Esophagus muscularis mucosa (tissue), 4 donors: ENCODE data around the gene SLC6A3.

ENCODE experiments used
- CTCF ChIP-seq, 3 experiments: fragments of 200-600 bp in 2 of 3; fragments of 450-650 bp in 1 of 3; sonication (generic) in 2 of 3; IDR thresholded peaks; one replicate each; pipeline ENCODE4 v1.5.1; 2017 to 2019; ENCODE audit warnings: antibody characterized with exemption in 3 of 3, mild to moderate bottlenecking in 2 of 3, moderate library complexity in 1 of 3
- EP300 ChIP-seq: sonication (generic); formaldehyde crosslinking; IDR thresholded peaks from one replicate; pipeline ENCODE4 v1.6.1; 2017; ENCODE audit warnings: antibody characterized with exemption
- POLR2A ChIP-seq: fragments of 450-650 bp; IDR thresholded peaks from one replicate; pipeline ENCODE4 v1.6.1; 2017; ENCODE audit warnings: antibody characterized with exemption, moderate library complexity, mild to moderate bottlenecking, low read depth
- POLR2AphosphoS5 ChIP-seq, 2 donors: sonication (generic); formaldehyde crosslinking; IDR thresholded peaks; one replicate each; pipeline ENCODE4 v1.6.1; 2017; ENCODE audit warnings: antibody characterized with exemption in 2 of 2

- TF ChIP-seq CTCF (IDR thresholded peaks at IDR 0.05) (no peak), POLR2AphosphoS5 (IDR thresholded peaks at IDR 0.05) (no peak), POLR2A (no peak), EP300 (no peak)
These were observed 54.9 kb downstream of the SLC6A3 start for GRCh38 chr5:1390333-1390732.
